ENCODE results near the gene ZBTB39.

DNA sequence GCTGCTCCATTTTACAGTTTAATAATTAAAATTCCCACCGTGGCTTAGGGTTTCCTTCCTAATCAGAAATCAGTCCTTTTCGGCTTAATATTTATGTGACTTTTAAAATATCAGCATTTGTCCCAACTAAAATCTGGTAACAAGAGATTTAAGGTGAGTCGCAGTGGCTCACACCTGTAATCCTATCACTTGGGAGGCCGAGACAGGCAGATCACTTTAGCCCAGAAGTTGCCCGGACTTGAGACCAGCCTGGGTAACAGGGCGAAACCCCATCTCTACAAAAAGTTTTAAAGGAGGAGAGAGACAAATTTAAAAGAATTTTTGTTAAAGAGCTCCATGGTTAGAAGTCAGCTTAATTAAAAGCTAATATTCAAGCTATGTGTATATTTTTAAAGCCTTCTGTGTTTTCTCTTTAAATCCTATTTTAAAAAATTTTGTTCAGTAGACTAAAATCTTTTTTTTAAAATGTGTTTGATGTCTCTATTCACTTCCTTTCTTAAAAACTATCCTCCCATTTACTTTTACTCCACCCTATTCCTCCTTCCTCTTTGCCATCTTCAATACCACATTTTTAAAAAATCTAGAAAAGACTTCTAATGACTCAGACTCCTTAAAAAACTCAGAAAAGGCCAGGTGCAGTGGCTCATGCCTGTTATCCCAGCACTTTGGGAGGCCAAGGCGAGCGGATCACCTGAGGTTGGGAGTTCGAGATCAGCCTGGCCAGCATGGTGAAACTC is 13.8 kb upstream of the ZBTB39 start:
- no peak for TF ChIP-seq POLR2A (IDR thresholded peaks at IDR 0.05)
- TF ChIP-seq, protein P1, sequence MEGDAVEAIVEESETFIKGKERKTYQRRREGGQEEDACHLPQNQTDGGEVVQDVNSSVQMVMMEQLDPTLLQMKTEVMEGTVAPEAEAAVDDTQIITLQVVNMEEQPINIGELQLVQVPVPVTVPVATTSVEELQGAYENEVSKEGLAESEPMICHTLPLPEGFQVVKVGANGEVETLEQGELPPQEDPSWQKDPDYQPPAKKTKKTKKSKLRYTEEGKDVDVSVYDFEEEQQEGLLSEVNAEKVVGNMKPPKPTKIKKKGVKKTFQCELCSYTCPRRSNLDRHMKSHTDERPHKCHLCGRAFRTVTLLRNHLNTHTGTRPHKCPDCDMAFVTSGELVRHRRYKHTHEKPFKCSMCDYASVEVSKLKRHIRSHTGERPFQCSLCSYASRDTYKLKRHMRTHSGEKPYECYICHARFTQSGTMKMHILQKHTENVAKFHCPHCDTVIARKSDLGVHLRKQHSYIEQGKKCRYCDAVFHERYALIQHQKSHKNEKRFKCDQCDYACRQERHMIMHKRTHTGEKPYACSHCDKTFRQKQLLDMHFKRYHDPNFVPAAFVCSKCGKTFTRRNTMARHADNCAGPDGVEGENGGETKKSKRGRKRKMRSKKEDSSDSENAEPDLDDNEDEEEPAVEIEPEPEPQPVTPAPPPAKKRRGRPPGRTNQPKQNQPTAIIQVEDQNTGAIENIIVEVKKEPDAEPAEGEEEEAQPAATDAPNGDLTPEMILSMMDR (IDR thresholded peaks at IDR 0.05), result no peak

Data from lower leg skin (tissue), 3 donors.